SK-N-SH (cell line): ENCODE data around the gene ARHGAP6. TPM values are rescaled to one million over a fixed set of nuclear protein-coding genes. Genes with fewer than 3 reads are reported as not detected.

ENCODE experiments used
- CTCF ChIA-PET: fragments of 300-600, 350-600 bp; formaldehyde crosslinking; extraction: SDS; loops from one replicate; lab custom pipeline; 2021; lab: Yijun Ruan, JAX
- POLR2A ChIA-PET: fragments of 350-600 bp; sonication (Branson Sonifier 250); formaldehyde crosslinking; extraction: SDS; loops from one replicate; lab custom pipeline; 2020; ENCODE audit warnings: antibody characterized with exemption, inconsistent platforms; lab: Yijun Ruan, JAX
- DNase-seq: peaks from one replicate; pipeline ENCODE4 v3.0.0; 2012
- H2AFZ ChIP-seq: fragments of 200-600 bp; sonication (generic); 2 replicates; pipeline ENCODE4 v1.8.1; 2016; ENCODE audit warnings: antibody characterized with exemption, mild to moderate bottlenecking, low read depth
- H3F3A ChIP-seq: fragments of 200-600 bp; sonication (generic); replicated peaks from 2 replicates; pipeline ENCODE3; 2016; ENCODE audit warnings: antibody characterized with exemption, mild to moderate bottlenecking; ENCODE audit not compliant: insufficient read depth
- H3K27ac ChIP-seq, 2 experiments: fragments of 200-500 bp in 1 of 2; fragments of 200-600 bp in 1 of 2; sonication (Bioruptor generic) in 1 of 2; sonication (generic), shearing (Covaris generic) in 1 of 2; 2 replicates each; pipeline versions ENCODE4 v1.5.1 to v1.6.1; 2014 to 2016; ENCODE audit warnings: low read depth in 2 of 2, inconsistent platforms in 1 of 2, low read length in 1 of 2, mild to moderate bottlenecking in 1 of 2, mixed read lengths in 1 of 2
- H3K27me3 ChIP-seq: fragments of 200-600 bp; sonication (generic), shearing (Covaris generic); 2 replicates; pipeline ENCODE4 v1.6.1; 2016; ENCODE audit warnings: mixed run types; ENCODE audit not compliant: insufficient read depth
- H3K36me3 ChIP-seq, 2 experiments: fragments of 200-500 bp in 1 of 2; fragments of 200-600 bp in 1 of 2; sonication (Bioruptor generic) in 1 of 2; sonication (generic) in 1 of 2; replicated peaks in 1 of 2; 2 replicates each; pipeline versions ENCODE3 to v1.5.1; 2014 to 2016; ENCODE audit warnings: low read length in 1 of 2, mild to moderate bottlenecking in 1 of 2; ENCODE audit not compliant: insufficient read depth in 2 of 2, control insufficient read depth in 1 of 2
- H3K4me1 ChIP-seq, 2 experiments: fragments of 200-500 bp in 1 of 2; fragments of 200-600 bp in 1 of 2; sonication (Bioruptor generic) in 1 of 2; sonication (generic), shearing (Covaris generic) in 1 of 2; 2 replicates each; pipeline versions ENCODE4 v1.5.1 to v1.6.1; 2014 to 2016; ENCODE audit warnings: low read depth in 1 of 2, low read length in 1 of 2, mixed run types in 1 of 2; ENCODE audit not compliant: insufficient read depth in 2 of 2, control insufficient read depth in 1 of 2
- H3K4me2 ChIP-seq: fragments of 200-600 bp; sonication (generic), shearing (Covaris generic); 2 replicates; pipeline ENCODE4 v1.6.1; 2017; ENCODE audit warnings: mixed run types
- H3K4me3 ChIP-seq, 2 experiments: fragments of 200-500 bp in 1 of 2; fragments of 200-600 bp in 1 of 2; sonication (Bioruptor generic) in 1 of 2; sonication (generic), shearing (Covaris generic) in 1 of 2; 2 replicates each; pipeline versions ENCODE4 v1.5.1 to v1.8.1; 2014 to 2016; ENCODE audit warnings: low read depth in 2 of 2, inconsistent platforms in 1 of 2, low read length in 1 of 2, mild to moderate bottlenecking in 1 of 2, mixed read lengths in 1 of 2, moderate library complexity in 1 of 2
- H3K79me2 ChIP-seq: fragments of 200-600 bp; sonication (generic); 2 replicates; pipeline ENCODE4 v1.8.1; 2017; ENCODE audit warnings: mild to moderate bottlenecking; ENCODE audit not compliant: insufficient read depth
- H3K9ac ChIP-seq: fragments of 200-600 bp; sonication (generic); 2 replicates; pipeline ENCODE4 v1.6.1; 2017; ENCODE audit warnings: mixed run types
- H3K9me2 ChIP-seq: fragments of 200-600 bp; sonication (generic); 2 replicates; pipeline ENCODE4 v1.6.1; 2017; ENCODE audit warnings: mixed run types
- H3K9me3 ChIP-seq: fragments of 200-600 bp; sonication (generic); 2 replicates; pipeline ENCODE4 v1.6.1; 2017; ENCODE audit warnings: mixed run types, mild to moderate bottlenecking, moderate library complexity
- H4K20me1 ChIP-seq: fragments of 200-600 bp; sonication (generic); 2 replicates; pipeline ENCODE4 v1.6.1; 2017; ENCODE audit warnings: mild to moderate bottlenecking, mixed run types; ENCODE audit not compliant: insufficient read depth
- CTCF ChIP-seq: fragments of 200-600 bp; sonication (generic); IDR thresholded peaks from 2 replicates; pipeline ENCODE4 v1.6.1; 2017; ENCODE audit warnings: antibody characterized with exemption, mild to moderate bottlenecking, moderate library complexity
- ELF1 ChIP-seq: IDR thresholded peaks from 2 replicates; pipeline ENCODE4 v1.4.0; 2012
- EP300 ChIP-seq, 2 experiments: IDR thresholded peaks; 2 replicates each; pipeline versions ENCODE4 v1.4.0 to v1.6.1; 2012; ENCODE audit warnings: borderline replicate concordance in 1 of 2, low read depth in 1 of 2, low read length in 1 of 2
- EZH2phosphoT487 ChIP-seq: fragments of 200-600 bp; sonication (generic); IDR thresholded peaks from 2 replicates; pipeline ENCODE4 v1.6.1; 2017; ENCODE audit warnings: low read depth, mixed run types, mild to moderate bottlenecking, antibody characterized with exemption, moderate library complexity, borderline replicate concordance
- FOSL2 ChIP-seq: IDR thresholded peaks from 2 replicates; pipeline ENCODE4 v1.4.0; 2012; ENCODE audit warnings: low read depth, mild to moderate bottlenecking, moderate library complexity, borderline replicate concordance
- FOXJ3 ChIP-seq: sonication (generic); formaldehyde crosslinking; IDR thresholded peaks from 2 replicates; pipeline ENCODE4 v1.5.1; 2020; ENCODE audit warnings: mild to moderate bottlenecking, missing genetic modification reagents
- FOXM1 ChIP-seq: IDR thresholded peaks from 2 replicates; pipeline ENCODE4 v1.4.0; 2012; ENCODE audit warnings: low read depth, mild to moderate bottlenecking
- GABPA ChIP-seq: IDR thresholded peaks from 2 replicates; pipeline ENCODE4 v1.4.0; 2012; ENCODE audit warnings: low read depth, mild to moderate bottlenecking
- GATA2 ChIP-seq: sonication (generic); formaldehyde crosslinking; IDR thresholded peaks from 2 replicates; pipeline ENCODE4 v1.5.0; 2020; ENCODE audit warnings: mild to moderate bottlenecking, missing genetic modification reagents
- JUND ChIP-seq: IDR thresholded peaks from 2 replicates; pipeline ENCODE4 v1.4.0; 2012
- NFIC ChIP-seq: IDR thresholded peaks from 2 replicates; pipeline ENCODE4 v1.4.0; 2012; ENCODE audit warnings: borderline replicate concordance
- NRF1 ChIP-seq: IDR thresholded peaks from 2 replicates; pipeline ENCODE4 v1.6.1; 2012; ENCODE audit warnings: low read depth, mild to moderate bottlenecking, low read length
- RAD21 ChIP-seq: IDR thresholded peaks from 2 replicates; pipeline ENCODE4 v1.6.1; 2012; ENCODE audit warnings: mild to moderate bottlenecking, low read length
- SMC3 ChIP-seq: IDR thresholded peaks from 2 replicates; pipeline ENCODE4 v1.6.1; 2012; ENCODE audit warnings: low read depth, low read length, improper control_type of control experiment
- TEAD4 ChIP-seq: IDR thresholded peaks from 2 replicates; pipeline ENCODE4 v1.4.0; 2012; ENCODE audit warnings: mild to moderate bottlenecking, borderline replicate concordance; ENCODE audit not compliant: insufficient read depth
- USF1 ChIP-seq: IDR thresholded peaks from 2 replicates; pipeline ENCODE4 v1.4.0; 2012; ENCODE audit warnings: low read depth, borderline replicate concordance
- YY1 ChIP-seq: IDR thresholded peaks from 2 replicates; pipeline ENCODE4 v1.4.0; 2012; ENCODE audit warnings: low read depth, mild to moderate bottlenecking
- WGBS: methylation state at CpG from one replicate; pipeline ENCODE4 v1.1.6; 2017; ENCODE audit warnings: low lambda C conversion rate; 5-methylcytosine and 5-hydroxymethylcytosine counted together
- polyA plus RNA-seq, 3 experiments: library from polyadenylated mRNA; depleted of rRNA; stranded (reverse); fragments of >200 nt; gene quantifications; 2 replicates each; pipeline ENCODE4 v1.2.3, GENCODE V29; 2012
- TF ChIP-seq, protein P1 (sequence below): fragments of 150-350 bp; IDR thresholded peaks from 2 replicates; pipeline ENCODE4 v1.6.1; 2016; ENCODE audit warnings: mild to moderate bottlenecking, low read depth, low read length
- TF ChIP-seq, protein P2 (sequence below): IDR thresholded peaks from 2 replicates; pipeline ENCODE4 v1.4.0; 2012; ENCODE audit warnings: low read depth, borderline replicate concordance
- TF ChIP-seq, protein P3 (sequence below): IDR thresholded peaks from 2 replicates; pipeline ENCODE4 v1.4.0; 2012; ENCODE audit warnings: low read depth

Gene ARHGAP6
- polyA plus RNA-seq, 1 of the 3 experiments (the other 2 are of a cell fraction): 0.16 TPM

DNA sequence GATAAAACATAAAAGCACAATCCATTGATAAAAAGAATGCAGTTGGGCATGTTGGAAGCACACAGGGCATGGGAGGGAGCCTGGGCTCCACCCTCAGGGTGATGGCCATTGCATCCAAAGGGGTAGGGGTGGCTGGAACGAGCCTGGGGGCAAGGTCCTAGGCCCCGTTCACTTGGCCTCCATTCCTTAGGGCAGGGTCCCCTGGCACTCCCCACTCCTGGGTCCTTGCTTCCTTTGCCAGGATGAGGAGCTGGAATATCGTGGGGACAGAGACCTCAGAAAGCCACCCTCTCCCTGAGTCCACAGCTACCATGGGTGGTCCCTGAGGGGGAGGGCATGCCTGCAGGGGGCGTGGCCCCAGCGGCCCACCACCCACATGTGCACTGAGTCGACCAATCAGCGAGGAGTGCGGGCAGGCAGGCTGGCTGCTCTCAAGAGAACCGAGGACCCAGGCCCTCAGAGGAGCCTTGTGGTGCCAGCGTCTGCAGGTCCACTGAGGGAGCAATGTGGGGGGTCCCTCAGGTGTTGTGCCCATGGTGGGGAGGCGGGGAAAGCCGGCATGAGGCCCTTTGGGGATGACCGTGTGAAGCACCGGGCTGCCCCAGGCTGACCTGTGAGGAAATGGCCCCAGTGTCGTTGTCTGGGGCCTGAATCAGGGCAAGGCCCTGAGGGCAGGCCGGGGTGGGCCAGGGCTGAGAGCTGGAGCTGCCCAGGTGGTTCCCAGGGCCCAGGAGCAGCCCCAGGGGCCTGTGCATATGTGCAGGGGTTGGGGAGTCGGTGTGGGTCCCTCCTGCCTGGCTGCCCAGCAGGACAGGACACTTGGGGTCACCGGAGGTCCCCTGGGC, 451.2 kb downstream of the ARHGAP6 start (continued):
- no peak for TF ChIP-seq CTCF
- TF ChIP-seq GATA2: no peak
- no peak for TF ChIP-seq FOSL2
- TF ChIP-seq RAD21: no peak

- no peaks in the 10 kb centered on the region for H3K36me3 ChIP-seq
- no peaks in the 10 kb centered on the region for H4K20me1 ChIP-seq
- no peaks in the 10 kb centered on the region for H3K9me3 ChIP-seq
- POLR2A ChIA-PET: no interaction called here
- no peak overlapping the region for H2AFZ ChIP-seq
- H3K79me2 ChIP-seq: no peaks in the 10 kb centered on the region
- H3K27me3 ChIP-seq: no peaks in the 10 kb centered on the region
- peak; percentile 7 for DNase-seq
- 31% methylated on average over 9 of the region's 11 CpGs for WGBS
- no peaks in the 10 kb centered on the region for H3K9me2 ChIP-seq
- H3K27ac ChIP-seq: no peak overlapping the region
- no peaks in the 10 kb centered on the region for H3K4me1 ChIP-seq
- H3K9ac ChIP-seq: no peak overlapping the region
- CTCF ChIA-PET: no interaction called here
- no peaks in the 10 kb centered on the region for H3F3A ChIP-seq
- no peak overlapping the region for H3K4me2 ChIP-seq
- no peak overlapping the region for H3K4me3 ChIP-seq
- no peak for TF ChIP-seq NFIC
- no peak for TF ChIP-seq CTCF
- TF ChIP-seq NRF1: no peak
- no peak for TF ChIP-seq JUND
- TF ChIP-seq GABPA: no peak
- TF ChIP-seq TEAD4: no peak
- no peak for TF ChIP-seq YY1
- TF ChIP-seq ELF1: no peak
- no peak for TF ChIP-seq RAD21
- TF ChIP-seq FOSL2: no peak
- TF ChIP-seq, protein P1, sequence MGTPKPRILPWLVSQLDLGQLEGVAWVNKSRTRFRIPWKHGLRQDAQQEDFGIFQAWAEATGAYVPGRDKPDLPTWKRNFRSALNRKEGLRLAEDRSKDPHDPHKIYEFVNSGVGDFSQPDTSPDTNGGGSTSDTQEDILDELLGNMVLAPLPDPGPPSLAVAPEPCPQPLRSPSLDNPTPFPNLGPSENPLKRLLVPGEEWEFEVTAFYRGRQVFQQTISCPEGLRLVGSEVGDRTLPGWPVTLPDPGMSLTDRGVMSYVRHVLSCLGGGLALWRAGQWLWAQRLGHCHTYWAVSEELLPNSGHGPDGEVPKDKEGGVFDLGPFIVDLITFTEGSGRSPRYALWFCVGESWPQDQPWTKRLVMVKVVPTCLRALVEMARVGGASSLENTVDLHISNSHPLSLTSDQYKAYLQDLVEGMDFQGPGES: no peak
- TF ChIP-seq SMC3: no peak
- TF ChIP-seq EP300 (IDR thresholded peaks at IDR 0.05; ENCODE audit: borderline replicate concordance in 1 of 2, low read depth in 1 of 2, low read length in 1 of 2): no peak
- TF ChIP-seq EZH2phosphoT487: no peak
- no peak for TF ChIP-seq FOXJ3 (CRISPR knock-in tag)
- TF ChIP-seq, protein P2, sequence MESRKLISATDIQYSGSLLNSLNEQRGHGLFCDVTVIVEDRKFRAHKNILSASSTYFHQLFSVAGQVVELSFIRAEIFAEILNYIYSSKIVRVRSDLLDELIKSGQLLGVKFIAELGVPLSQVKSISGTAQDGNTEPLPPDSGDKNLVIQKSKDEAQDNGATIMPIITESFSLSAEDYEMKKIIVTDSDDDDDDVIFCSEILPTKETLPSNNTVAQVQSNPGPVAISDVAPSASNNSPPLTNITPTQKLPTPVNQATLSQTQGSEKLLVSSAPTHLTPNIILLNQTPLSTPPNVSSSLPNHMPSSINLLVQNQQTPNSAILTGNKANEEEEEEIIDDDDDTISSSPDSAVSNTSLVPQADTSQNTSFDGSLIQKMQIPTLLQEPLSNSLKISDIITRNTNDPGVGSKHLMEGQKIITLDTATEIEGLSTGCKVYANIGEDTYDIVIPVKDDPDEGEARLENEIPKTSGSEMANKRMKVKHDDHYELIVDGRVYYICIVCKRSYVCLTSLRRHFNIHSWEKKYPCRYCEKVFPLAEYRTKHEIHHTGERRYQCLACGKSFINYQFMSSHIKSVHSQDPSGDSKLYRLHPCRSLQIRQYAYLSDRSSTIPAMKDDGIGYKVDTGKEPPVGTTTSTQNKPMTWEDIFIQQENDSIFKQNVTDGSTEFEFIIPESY: no peak
- no peak for TF ChIP-seq USF1
- TF ChIP-seq, protein P3, sequence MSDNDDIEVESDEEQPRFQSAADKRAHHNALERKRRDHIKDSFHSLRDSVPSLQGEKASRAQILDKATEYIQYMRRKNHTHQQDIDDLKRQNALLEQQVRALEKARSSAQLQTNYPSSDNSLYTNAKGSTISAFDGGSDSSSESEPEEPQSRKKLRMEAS: no peak
- TF ChIP-seq FOXM1: no peak
Measured at GRCh38 chrX:11212741-11213140, 453.0 kb downstream of the ARHGAP6 start.
